DMS53 treated with DMSO at 0.1 percent for 48 hours (cell line): ENCODE measurements around the gene TCERG1.
"Not testable (repeated sequence)": the region's sequence is repeated elsewhere in the genome, so short reads cannot be mapped to it uniquely, and the experiment has no call there.

Experiments used
- DNase-seq: peaks from one replicate; lab custom pipeline; 2025; ENCODE audit not compliant: unreplicated experiment; lab: John Stamatoyannopoulos, UW

TCERG1 gene

GRCh38 chr5:146519554-146519953 is 72.4 kb downstream of the TCERG1 start:
- no peak for DNase-seq

GRCh38 chr5:146520731-146521130 is 73.6 kb downstream of the TCERG1 start:
- peak; percentile 24 for DNase-seq

GRCh38 chr5:146521403-146522106 is 74.4 kb downstream of the TCERG1 start:
- DNase-seq, result peak; percentile 74

GRCh38 chr5:146523698-146524097 is 76.6 kb downstream of the TCERG1 start:
- DNase-seq, result no peak

- DNase-seq, result no peak
These were observed 80.7 kb downstream of the TCERG1 start for GRCh38 chr5:146527785-146528184.

- no peak for DNase-seq
These were observed 81.1 kb downstream of the TCERG1 start for GRCh38 chr5:146528236-146528635.

GRCh38 chr5:146529984-146530383 is 82.9 kb downstream of the TCERG1 start:
- DNase-seq, result no peak

GRCh38 chr5:146533260-146533857 is 86.2 kb downstream of the TCERG1 start:
- DNase-seq, result peak; percentile 76

- no peak for DNase-seq
These were observed 86.7 kb downstream of the TCERG1 start for GRCh38 chr5:146533882-146534281.

- DNase-seq, result no peak
These were observed 91.3 kb downstream of the TCERG1 start for GRCh38 chr5:146538432-146538831.

GRCh38 chr5:146539973-146540372 is 92.8 kb downstream of the TCERG1 start:
- DNase-seq, result peak; percentile 47

GRCh38 chr5:146540414-146540813 is 93.3 kb downstream of the TCERG1 start:
- no peak for DNase-seq

GRCh38 chr5:146541958-146542849 is 95.1 kb downstream of the TCERG1 start:
- DNase-seq, result peak; percentile 68

GRCh38 chr5:146544232-146544631 is 97.1 kb downstream of the TCERG1 start:
- DNase-seq, result no peak

GRCh38 chr5:146548781-146549449 is 101.8 kb downstream of the TCERG1 start:
- DNase-seq, result no peak

GRCh38 chr5:146549615-146550014 is 102.5 kb downstream of the TCERG1 start:
- no peak for DNase-seq

- DNase-seq, result no peak
These were observed 106.3 kb downstream of the TCERG1 start for GRCh38 chr5:146553446-146553845.

- DNase-seq, result not testable (repeated sequence)
These were observed 109.8 kb downstream of the TCERG1 start for GRCh38 chr5:146556884-146557283.

- no peak for DNase-seq
These were observed 113.2 kb downstream of the TCERG1 start for GRCh38 chr5:146560205-146560812.
